ENCODE data around the gene ENTPD5. TPM values are rescaled to one million over a fixed set of nuclear protein-coding genes. Genes with fewer than 3 reads are reported as not detected.

ENTPD5 gene, protein sequence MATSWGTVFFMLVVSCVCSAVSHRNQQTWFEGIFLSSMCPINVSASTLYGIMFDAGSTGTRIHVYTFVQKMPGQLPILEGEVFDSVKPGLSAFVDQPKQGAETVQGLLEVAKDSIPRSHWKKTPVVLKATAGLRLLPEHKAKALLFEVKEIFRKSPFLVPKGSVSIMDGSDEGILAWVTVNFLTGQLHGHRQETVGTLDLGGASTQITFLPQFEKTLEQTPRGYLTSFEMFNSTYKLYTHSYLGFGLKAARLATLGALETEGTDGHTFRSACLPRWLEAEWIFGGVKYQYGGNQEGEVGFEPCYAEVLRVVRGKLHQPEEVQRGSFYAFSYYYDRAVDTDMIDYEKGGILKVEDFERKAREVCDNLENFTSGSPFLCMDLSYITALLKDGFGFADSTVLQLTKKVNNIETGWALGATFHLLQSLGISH
- 75.2 TPM for polyA plus RNA-seq
- long read RNA-seq, donor 1, partial matches to known transcripts, result 5 of 5 reads
- long read RNA-seq, donor 1, other reads (novel, unspliced or antisense), result 0 of 5 reads
- long read RNA-seq, donor 2, partial matches to known transcripts, result 14 of 14 reads
- long read RNA-seq, donor 2, other reads (novel, unspliced or antisense), result 0 of 14 reads
- long read RNA-seq, donor 3, result 0 reads
- long read RNA-seq, donor 4, result 0 reads
- long read RNA-seq, donor 5, partial matches to known transcripts, result 5 of 6 reads
- long read RNA-seq, donor 5, other reads (novel, unspliced or antisense), result 0 of 6 reads
- long read RNA-seq, donor 6, partial matches to known transcripts, result 18 of 27 reads
- long read RNA-seq, donor 6, other reads (novel, unspliced or antisense), result 9 of 27 reads
- long read RNA-seq, donor 7, partial matches to known transcripts, result 5 of 5 reads
- long read RNA-seq, donor 7, other reads (novel, unspliced or antisense), result 0 of 5 reads
- long read RNA-seq, donor 8, full-length matches to known transcripts, result 4 of 20 reads
- long read RNA-seq, donor 8, partial matches to known transcripts, result 9 of 20 reads
- long read RNA-seq, donor 8, other reads (novel, unspliced or antisense), result 7 of 20 reads
- long read RNA-seq, donor 9, full-length matches to known transcripts, result 1 of 22 reads
- long read RNA-seq, donor 9, partial matches to known transcripts, result 21 of 22 reads
- long read RNA-seq, donor 9, other reads (novel, unspliced or antisense), result 0 of 22 reads
- long read RNA-seq, donor 10, partial matches to known transcripts, result 15 of 24 reads
- long read RNA-seq, donor 10, other reads (novel, unspliced or antisense), result 9 of 24 reads
- long read RNA-seq, donor 11, partial matches to known transcripts, result 11 of 11 reads
- long read RNA-seq, donor 11, other reads (novel, unspliced or antisense), result 0 of 11 reads

GRCh38 chr14:74018586-74019407 is at the start of gene ENTPD5, which contains the start of gene BBOF1:
ENTPD5 (minus strand) TSS chr14:74019288; CDS start chr14:73988102, 31,186 bp downstream.
BBOF1 (plus strand) TSS chr14:74019349; CDS start chr14:74019479, 130 bp downstream.
- peaks cover 12% of the 10 kb centered on the region for H3K4me1 ChIP-seq (ENCODE audit: control insufficient read depth, insufficient read depth, low read length)
- H3K27ac ChIP-seq (ENCODE audit: low read length), result peak within 1 kb of the TSS; percentile 99
- peak within 1 kb of the TSS; percentile 85 for H3K4me3 ChIP-seq (ENCODE audit: low read length)
- no peaks in the 10 kb centered on the region for H3K27me3 ChIP-seq (ENCODE audit: control insufficient read depth, insufficient read depth, low read length)
- no peaks in the 10 kb centered on the region for H3K36me3 ChIP-seq (ENCODE audit: control insufficient read depth, insufficient read depth, low read length)
- no peaks in the 10 kb centered on the region for H3K9me3 ChIP-seq (ENCODE audit: control insufficient read depth, low read depth, low read length)
- DNase-seq, result peak; percentile 91 to 95
- WGBS (ENCODE audit: insufficient coverage, low lambda C conversion rate), result no CpG with 5 or more reads among the region's 93 CpGs

DNA sequence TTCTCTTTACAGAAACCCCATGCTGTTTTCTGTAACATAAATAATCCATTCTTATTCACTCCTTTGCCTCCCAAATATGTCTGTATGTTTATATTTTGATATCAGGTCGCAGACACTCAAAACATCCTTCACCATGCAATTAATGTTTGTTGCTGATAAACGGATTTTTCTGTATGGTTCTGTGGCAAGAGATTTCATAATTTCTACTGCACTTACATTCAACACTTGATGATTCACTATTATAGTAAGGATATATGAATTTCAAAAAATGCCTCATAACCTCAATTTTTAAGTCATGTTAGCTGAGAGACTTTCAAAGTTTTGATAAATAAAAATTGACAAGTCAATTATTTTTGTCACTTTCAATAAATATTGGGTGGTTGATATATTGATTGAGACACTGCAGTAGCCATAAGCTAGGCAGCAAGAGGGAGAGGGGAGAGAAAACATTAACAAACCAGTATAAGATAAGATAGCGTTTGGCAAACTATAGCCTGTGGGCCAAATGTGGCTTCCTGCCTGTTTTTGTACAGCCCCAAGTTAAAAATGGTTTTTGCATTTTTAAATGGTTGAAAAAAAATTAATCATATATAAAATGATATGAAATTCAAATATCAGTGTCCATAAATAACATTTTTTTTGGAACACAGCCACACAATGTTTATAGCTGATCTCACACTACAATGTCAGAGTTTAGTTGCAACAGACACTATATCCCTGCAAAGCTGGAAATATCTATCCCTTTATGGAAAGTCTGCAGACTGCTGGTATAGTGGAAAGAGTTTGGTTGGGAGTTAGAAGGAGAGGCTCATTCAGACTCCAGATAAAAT is 46.9 kb upstream of the ENTPD5 start:
- Histone ChIP-seq H3K4me1 (ENCODE audit: control insufficient read depth, insufficient read depth, low read length) (no peaks in the 10 kb centered on the region), H3K27ac (ENCODE audit: low read length) (no peak overlapping the region), H3K4me3 (ENCODE audit: low read length) (no peak overlapping the region), H3K9me3 (ENCODE audit: control insufficient read depth, low read depth, low read length) (no peaks in the 10 kb centered on the region), H3K27me3 (ENCODE audit: control insufficient read depth, insufficient read depth, low read length) (no peaks in the 10 kb centered on the region), H3K36me3 (ENCODE audit: control insufficient read depth, insufficient read depth, low read length) (peaks cover 68% of the 10 kb centered on the region)
- no peak for DNase-seq
- WGBS (ENCODE audit: insufficient coverage, low lambda C conversion rate), result no CpG with 5 or more reads among the region's 3 CpGs

- H3K4me1 ChIP-seq (ENCODE audit: control insufficient read depth, insufficient read depth, low read length), result no peaks in the 10 kb centered on the region
- no peak for DNase-seq
- no CpG with 5 or more reads among the region's 3 CpGs for WGBS (ENCODE audit: insufficient coverage, low lambda C conversion rate)
- H3K9me3 ChIP-seq (ENCODE audit: control insufficient read depth, low read depth, low read length), result no peaks in the 10 kb centered on the region
- peaks cover 67% of the 10 kb centered on the region for H3K36me3 ChIP-seq (ENCODE audit: control insufficient read depth, insufficient read depth, low read length)
- no peak overlapping the region for H3K27ac ChIP-seq (ENCODE audit: low read length)
- H3K27me3 ChIP-seq (ENCODE audit: control insufficient read depth, insufficient read depth, low read length), result no peaks in the 10 kb centered on the region
- no peak overlapping the region for H3K4me3 ChIP-seq (ENCODE audit: low read length)
Observed at GRCh38 chr14:74064883-74065282, 45.8 kb upstream of the ENTPD5 start.

DNA sequence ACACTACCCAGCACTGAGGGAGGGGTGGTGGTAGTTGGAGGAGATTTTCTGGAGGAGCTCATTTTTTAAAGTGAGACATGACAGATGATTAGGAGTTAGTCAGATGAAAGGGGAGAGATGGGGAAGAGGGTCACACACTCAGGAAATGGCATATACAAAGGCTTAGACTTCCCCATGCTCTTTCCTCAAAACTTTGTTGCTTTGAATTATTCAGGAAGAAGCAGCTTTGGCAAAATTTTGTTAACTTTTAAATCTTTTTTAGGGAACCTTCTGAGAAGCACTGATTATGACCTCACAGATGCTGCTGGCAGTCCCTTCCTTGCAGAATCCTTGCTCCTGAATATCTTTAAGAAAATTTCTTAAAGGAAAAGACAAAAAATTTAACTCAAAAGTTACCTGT is 45.3 kb upstream of the ENTPD5 start:
- no peak overlapping the region for H3K4me3 ChIP-seq (ENCODE audit: low read length)
- H3K27me3 ChIP-seq (ENCODE audit: control insufficient read depth, insufficient read depth, low read length), result no peaks in the 10 kb centered on the region
- peaks cover 69% of the 10 kb centered on the region for H3K36me3 ChIP-seq (ENCODE audit: control insufficient read depth, insufficient read depth, low read length)
- H3K9me3 ChIP-seq (ENCODE audit: control insufficient read depth, low read depth, low read length), result no peaks in the 10 kb centered on the region
- no peak overlapping the region for H3K27ac ChIP-seq (ENCODE audit: low read length)
- no peaks in the 10 kb centered on the region for H3K4me1 ChIP-seq (ENCODE audit: control insufficient read depth, insufficient read depth, low read length)
- DNase-seq, result no peak

DNA sequence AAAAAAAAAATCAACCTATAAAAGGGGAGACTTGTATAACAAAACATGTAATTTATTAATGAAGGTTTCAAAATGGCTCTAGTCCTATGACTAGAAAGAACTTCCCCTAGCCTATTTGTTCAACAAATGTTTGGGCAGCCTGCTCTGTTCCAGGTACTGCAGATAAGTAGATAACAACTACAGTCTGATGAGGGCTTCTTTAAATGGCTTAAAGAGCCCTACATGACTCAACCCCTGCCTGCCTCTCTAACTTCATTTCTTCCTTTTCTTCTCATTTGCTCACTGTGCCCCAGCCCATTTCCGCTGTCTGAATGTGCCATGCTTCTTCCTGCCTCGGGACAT is 43.7 kb upstream of the ENTPD5 start:
- 100% methylated on average over 1 of the region's 2 CpGs for WGBS (ENCODE audit: insufficient coverage, low lambda C conversion rate)
- H3K9me3 ChIP-seq (ENCODE audit: control insufficient read depth, low read depth, low read length), result no peaks in the 10 kb centered on the region
- peaks cover 64% of the 10 kb centered on the region for H3K36me3 ChIP-seq (ENCODE audit: control insufficient read depth, insufficient read depth, low read length)
- no peak overlapping the region for H3K27ac ChIP-seq (ENCODE audit: low read length)
- no peaks in the 10 kb centered on the region for H3K4me1 ChIP-seq (ENCODE audit: control insufficient read depth, insufficient read depth, low read length)
- H3K4me3 ChIP-seq (ENCODE audit: low read length), result no peak overlapping the region
- no peaks in the 10 kb centered on the region for H3K27me3 ChIP-seq (ENCODE audit: control insufficient read depth, insufficient read depth, low read length)
- no peak for DNase-seq

GRCh38 chr14:74049876-74050495 is 30.9 kb upstream of the ENTPD5 start:
- Histone ChIP-seq H3K27ac (ENCODE audit: low read length) (no peak overlapping the region), H3K4me1 (ENCODE audit: control insufficient read depth, insufficient read depth, low read length) (no peaks in the 10 kb centered on the region), H3K9me3 (ENCODE audit: control insufficient read depth, low read depth, low read length) (no peaks in the 10 kb centered on the region), H3K27me3 (ENCODE audit: control insufficient read depth, insufficient read depth, low read length) (no peaks in the 10 kb centered on the region), H3K36me3 (ENCODE audit: control insufficient read depth, insufficient read depth, low read length) (peaks cover 5% of the 10 kb centered on the region), H3K4me3 (ENCODE audit: low read length) (no peak overlapping the region)
- WGBS (ENCODE audit: insufficient coverage, low lambda C conversion rate), result 88% methylated on average over 1 of the region's 3 CpGs
- DNase-seq, result no peak

DNA sequence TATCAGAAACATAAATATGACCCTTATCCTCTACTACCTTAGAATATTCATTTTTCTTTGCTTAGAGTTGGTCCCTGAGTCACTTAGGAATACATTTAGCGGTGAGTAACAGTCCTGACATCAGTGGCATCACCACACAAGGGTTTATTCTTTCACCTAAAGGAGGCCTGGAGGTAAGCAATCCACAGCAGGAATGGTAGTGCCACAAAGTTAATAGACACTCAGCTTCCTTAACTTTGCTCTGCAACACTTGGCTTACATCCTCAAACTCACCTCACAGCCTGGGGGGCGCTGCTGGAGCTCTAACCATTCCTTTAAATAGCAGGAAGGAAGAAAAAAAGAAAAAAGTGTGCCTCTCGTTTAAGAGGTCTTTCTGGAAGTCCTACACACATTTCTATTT is 29.2 kb upstream of the ENTPD5 start:
- Histone ChIP-seq H3K9me3 (ENCODE audit: control insufficient read depth, low read depth, low read length) (no peaks in the 10 kb centered on the region), H3K27me3 (ENCODE audit: control insufficient read depth, insufficient read depth, low read length) (no peaks in the 10 kb centered on the region), H3K4me1 (ENCODE audit: control insufficient read depth, insufficient read depth, low read length) (no peaks in the 10 kb centered on the region), H3K4me3 (ENCODE audit: low read length) (no peak overlapping the region), H3K36me3 (ENCODE audit: control insufficient read depth, insufficient read depth, low read length) (peaks cover 5% of the 10 kb centered on the region), H3K27ac (ENCODE audit: low read length) (no peak overlapping the region)
- no peak for DNase-seq
- no CpG with 5 or more reads among the region's 3 CpGs for WGBS (ENCODE audit: insufficient coverage, low lambda C conversion rate)

DNA sequence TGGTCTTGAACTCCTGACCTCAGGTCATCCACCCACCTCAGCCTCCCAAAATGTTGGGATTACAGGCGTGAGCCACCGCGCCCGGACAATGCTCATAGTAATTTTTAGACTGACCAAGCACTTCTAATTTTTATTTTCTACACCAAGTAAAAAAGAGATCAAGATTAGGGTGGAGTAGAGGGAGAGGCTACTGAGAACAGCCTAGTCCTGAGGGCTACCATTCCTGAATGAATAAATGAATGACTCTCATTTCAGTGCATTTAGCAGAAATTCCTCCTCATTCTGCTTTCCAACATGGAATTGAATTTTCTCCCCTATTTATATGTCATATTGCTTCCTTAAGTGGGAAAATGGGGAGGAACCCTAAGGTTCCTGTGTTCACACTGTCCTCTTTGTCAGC is 26.4 kb upstream of the ENTPD5 start:
- Histone ChIP-seq H3K4me1 (ENCODE audit: control insufficient read depth, insufficient read depth, low read length) (no peaks in the 10 kb centered on the region), H3K9me3 (ENCODE audit: control insufficient read depth, low read depth, low read length) (no peaks in the 10 kb centered on the region), H3K4me3 (ENCODE audit: low read length) (no peak overlapping the region), H3K36me3 (ENCODE audit: control insufficient read depth, insufficient read depth, low read length) (peaks cover 12% of the 10 kb centered on the region), H3K27me3 (ENCODE audit: control insufficient read depth, insufficient read depth, low read length) (no peaks in the 10 kb centered on the region), H3K27ac (ENCODE audit: low read length) (no peak overlapping the region)
- no CpG with 5 or more reads among the region's 4 CpGs for WGBS (ENCODE audit: insufficient coverage, low lambda C conversion rate)
- no peak for DNase-seq

GRCh38 chr14:74042296-74042695 is 23.2 kb upstream of the ENTPD5 start:
- DNase-seq, result no peak
- Histone ChIP-seq H3K9me3 (ENCODE audit: control insufficient read depth, low read depth, low read length) (no peaks in the 10 kb centered on the region), H3K36me3 (ENCODE audit: control insufficient read depth, insufficient read depth, low read length) (peaks cover 7% of the 10 kb centered on the region), H3K27ac (ENCODE audit: low read length) (no peak overlapping the region), H3K4me1 (ENCODE audit: control insufficient read depth, insufficient read depth, low read length) (no peaks in the 10 kb centered on the region), H3K27me3 (ENCODE audit: control insufficient read depth, insufficient read depth, low read length) (no peaks in the 10 kb centered on the region), H3K4me3 (ENCODE audit: low read length) (no peak overlapping the region)
- WGBS (ENCODE audit: insufficient coverage, low lambda C conversion rate), result no CpG with 5 or more reads among the region's 2 CpGs
